Esophagus squamous epithelium (tissue), 5 donors: Measurements from ENCODE around the gene TEKT2. TPM values are rescaled to one million over a fixed set of nuclear protein-coding genes. Genes with fewer than 3 reads are reported as not detected.
A peak's percentile ranks its signal among the peaks of the same experiment; 100 is the strongest.

Source experiments
- DNase-seq: peaks from one replicate; lab custom pipeline; 2025; lab: John Stamatoyannopoulos, UW
- H3K27ac ChIP-seq, 4 donors: fragments of 200-600 bp; sonication (generic); one replicate each; pipeline ENCODE4 v1.5.1; 2016 to 2019; ENCODE audit warnings: mild to moderate bottlenecking in 1 of 4
- H3K27me3 ChIP-seq, 4 donors: fragments of 200-600 bp; sonication (generic); 1 replicate in 3 of 4; 2 replicates in 1 of 4; pipeline versions ENCODE4 v1.5.1 to v1.6.0; 2017 to 2021; ENCODE audit warnings: antibody characterized with exemption in 1 of 4
- H3K36me3 ChIP-seq, 3 donors: fragments of 200-600 bp; sonication (generic); one replicate each; pipeline ENCODE4 v1.5.1; 2016 to 2019
- H3K4me1 ChIP-seq, 3 donors: fragments of 200-600 bp; sonication (generic); one replicate each; pipeline ENCODE4 v1.5.1; 2017 to 2019
- H3K4me3 ChIP-seq, 4 donors: fragments of 200-600 bp; sonication (generic); 1 replicate in 3 of 4; 2 replicates in 1 of 4; pipeline ENCODE4 v1.5.1; 2016 to 2019; ENCODE audit warnings: mild to moderate bottlenecking in 2 of 4, moderate library complexity in 1 of 4
- H3K9me3 ChIP-seq, 3 donors: fragments of 200-600 bp; sonication (generic); one replicate each; pipeline ENCODE4 v1.5.1; 2016 to 2019
- CTCF ChIP-seq, 6 experiments: fragments of 450-650 bp in 4 of 6; fragments of 200-600 bp in 2 of 6; sonication (generic) in 2 of 6; IDR thresholded peaks; one replicate each; pipeline ENCODE4 v1.5.1; 2016 to 2019; ENCODE audit warnings: antibody characterized with exemption in 6 of 6, mild to moderate bottlenecking in 4 of 6, moderate library complexity in 4 of 6
- POLR2A ChIP-seq, 4 donors: fragments of 450-650 bp; IDR thresholded peaks; one replicate each; pipeline ENCODE4 v1.6.1; 2017; ENCODE audit warnings: antibody characterized with exemption in 4 of 4, mild to moderate bottlenecking in 4 of 4, moderate library complexity in 3 of 4
- WGBS, 2 donors: methylation state at CpG; one replicate each; pipeline ENCODE4 v1.1.5; 2018; 5-methylcytosine and 5-hydroxymethylcytosine counted together
- intact Hi-C: fragments of 100-400 bp; cut with DNase I; formaldehyde crosslinking; loops from one replicate; pipeline ENCODE4 v1.15.0; 2022
- total RNA-seq, 4 donors: library from RNA; depleted of rRNA; stranded (reverse); fragments of >200 nt; gene quantifications; one replicate each; pipeline ENCODE4 v1.1.0, GENCODE V29; 2016
- donor health status: DM: yes; HTN: yes; CAD: no.

Gene TEKT2
- total RNA-seq, 4 donors from 2014 or later: not detected

GRCh38 chr1:36086529-36087232 lies 2.8 kb downstream of the TEKT2 start:
- H3K9me3 ChIP-seq: no peaks in the 10 kb centered on the region

GRCh38 chr1:36087233-36088123 lies 3.6 kb downstream of the TEKT2 start:
- no peak overlapping the region for H3K4me3 ChIP-seq
- 100% methylated on average over 9 of the region's 31 CpGs; no CpG with 5 or more reads in 1 of the 2 donors for WGBS, 2 donors
- no peaks in the 10 kb centered on the region for H3K9me3 ChIP-seq
- no peak for DNase-seq
- H3K36me3 ChIP-seq: peaks cover 0 to 20% (median 11%) of the 10 kb centered on the region in 3 donors
- peaks cover 21 to 53% (median 28%) of the 10 kb centered on the region in 3 donors for H3K4me1 ChIP-seq
- TF ChIP-seq CTCF (IDR thresholded peaks at IDR 0.05) (no peak), POLR2A (IDR thresholded peaks at IDR 0.05) (no peak)
- peaks cover 0 to 20% (median 1%) of the 10 kb centered on the region in 4 donors for H3K27me3 ChIP-seq
- intact Hi-C loops: no loop called here
- no peak overlapping the region for H3K27ac ChIP-seq

More at GRCh38 chr1:36086529-36087232, 2.8 kb downstream of the TEKT2 start:
- 92% methylated on average over 9 of the region's 12 CpGs; no CpG with 5 or more reads in 1 of the 2 donors for WGBS, 2 donors
- no peak for TF ChIP-seq POLR2A (IDR thresholded peaks at IDR 0.05)
- no peak for TF ChIP-seq CTCF (IDR thresholded peaks at IDR 0.05)
- Histone ChIP-seq H3K4me1 (peaks cover 21 to 50% (median 28%) of the 10 kb centered on the region in 3 donors), H3K27ac (no peak overlapping the region), H3K36me3 (peaks cover 0 to 12% (median 3%) of the 10 kb centered on the region in 3 donors), H3K27me3 (peaks cover 0 to 20% (median 1%) of the 10 kb centered on the region in 4 donors), H3K4me3 (no peak overlapping the region)
- DNase-seq: no peak
- intact Hi-C loops: no loop called here

GRCh38 chr1:36088265-36088576 lies 4.3 kb downstream of the TEKT2 start:
- Histone ChIP-seq H3K27me3 (peaks cover 0 to 20% (median 1%) of the 10 kb centered on the region in 4 donors), H3K27ac (peak overlapping the region; percentile 87 to 94 (median 90)), H3K36me3 (peaks cover 4 to 27% (median 18%) of the 10 kb centered on the region in 3 donors), H3K4me1 (peaks cover 21 to 59% (median 28%) of the 10 kb centered on the region in 3 donors), H3K9me3 (no peaks in the 10 kb centered on the region), H3K4me3 (peak overlapping the region; percentile 71 to 95 (median 84))
- no peak for DNase-seq
- TF ChIP-seq POLR2A (IDR thresholded peaks at IDR 0.05): no peak
- TF ChIP-seq CTCF (IDR thresholded peaks at IDR 0.05): no peak
- intact Hi-C loops: no loop called here
- 63 to 94% methylated on average over 2 of the region's 8 CpGs for WGBS, 2 donors

- 0% methylated on average over 13 to 16 of the region's 84 CpGs for WGBS, 2 donors
- Histone ChIP-seq H3K4me3 (peak within 1 kb of the TSS; percentile 71 to 95 (median 84)), H3K4me1 (peaks cover 21 to 61% (median 25%) of the 10 kb centered on the region in 3 donors), H3K27me3 (peaks cover 0 to 15% (median 1%) of the 10 kb centered on the region in 4 donors), H3K36me3 (peaks cover 10 to 33% (median 24%) of the 10 kb centered on the region in 3 donors), H3K27ac (peak within 1 kb of the TSS; percentile 87 to 94 (median 90)), H3K9me3 (no peaks in the 10 kb centered on the region)
- intact Hi-C loops: no loop called here
- peak; percentile 30 for DNase-seq
- TF ChIP-seq CTCF (IDR thresholded peaks at IDR 0.05) (peak; percentile 97 to 100 (median 99)), POLR2A (IDR thresholded peaks at IDR 0.05) (peak in 3 of 4 donors; percentile 76 to 94 (median 91))
These were observed 4.9 kb downstream of the TEKT2 start, which contains the start of gene ADPRS for GRCh38 chr1:36088577-36089392. Gene ADPRS (plus strand): TSS chr1:36088892. CDS start chr1:36088905, 13 bp downstream.
